HG02571 (cell line): ENCODE results near the gene DDHD1.
"Not testable (repeated sequence)": the region's sequence is repeated elsewhere in the genome, so short reads cannot be mapped to it uniquely, and the experiment has no call there.

Experiments
- ATAC-seq: cut with Tn5 transposase; IDR thresholded peaks from one replicate; pipeline ENCODE4 v1.9.1; 2021; ENCODE audit warnings: mild to moderate bottlenecking, moderate library complexity; ENCODE audit not compliant: unreplicated experiment

Gene DDHD1

GRCh38 chr14:53152887-53153701 is at the start of gene DDHD1:
DDHD1 (minus strand) TSS chr14:53153323; CDS start chr14:53153098, 225 bp downstream.
- peak; percentile 68 for ATAC-seq

DNA sequence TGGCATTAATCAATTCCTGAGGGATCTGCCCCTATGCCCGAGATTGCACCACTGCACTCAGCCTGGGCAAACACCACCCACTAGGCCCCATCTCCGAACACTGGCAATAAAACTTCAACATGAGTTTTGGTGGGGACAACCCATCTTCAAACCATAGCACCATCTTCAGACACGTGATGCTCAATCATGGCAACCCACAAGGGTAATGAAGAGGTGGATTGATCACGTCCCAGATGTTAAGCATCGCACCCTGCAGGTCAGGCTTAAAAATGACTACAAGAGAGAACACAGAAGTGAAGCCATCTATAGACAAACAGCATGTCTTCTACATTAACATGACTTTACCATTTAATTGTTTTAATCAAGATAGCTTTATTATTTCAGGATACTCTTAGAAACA is 42.8 kb upstream of the DDHD1 start:
- ATAC-seq: no peak

DNA sequence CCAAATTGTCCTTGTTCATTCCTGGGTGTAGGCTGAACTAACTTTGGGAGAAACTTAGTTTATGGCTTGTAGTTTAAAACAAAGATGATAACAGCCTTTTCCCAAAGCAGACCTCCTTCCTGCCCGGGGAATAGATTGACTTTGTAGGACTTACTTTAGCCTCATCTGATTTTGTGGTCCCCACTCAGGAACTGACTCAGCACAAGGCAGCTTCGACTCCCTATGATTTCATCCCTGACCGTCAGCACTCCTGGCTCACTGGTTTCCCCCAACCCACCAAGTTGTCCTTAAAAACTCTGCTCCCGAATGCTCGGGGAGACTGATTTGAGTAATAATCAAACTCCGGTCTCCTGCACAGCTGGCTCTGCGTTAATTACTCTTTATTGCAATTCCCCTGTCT is 40.1 kb upstream of the DDHD1 start:
- ATAC-seq: no peak

DNA sequence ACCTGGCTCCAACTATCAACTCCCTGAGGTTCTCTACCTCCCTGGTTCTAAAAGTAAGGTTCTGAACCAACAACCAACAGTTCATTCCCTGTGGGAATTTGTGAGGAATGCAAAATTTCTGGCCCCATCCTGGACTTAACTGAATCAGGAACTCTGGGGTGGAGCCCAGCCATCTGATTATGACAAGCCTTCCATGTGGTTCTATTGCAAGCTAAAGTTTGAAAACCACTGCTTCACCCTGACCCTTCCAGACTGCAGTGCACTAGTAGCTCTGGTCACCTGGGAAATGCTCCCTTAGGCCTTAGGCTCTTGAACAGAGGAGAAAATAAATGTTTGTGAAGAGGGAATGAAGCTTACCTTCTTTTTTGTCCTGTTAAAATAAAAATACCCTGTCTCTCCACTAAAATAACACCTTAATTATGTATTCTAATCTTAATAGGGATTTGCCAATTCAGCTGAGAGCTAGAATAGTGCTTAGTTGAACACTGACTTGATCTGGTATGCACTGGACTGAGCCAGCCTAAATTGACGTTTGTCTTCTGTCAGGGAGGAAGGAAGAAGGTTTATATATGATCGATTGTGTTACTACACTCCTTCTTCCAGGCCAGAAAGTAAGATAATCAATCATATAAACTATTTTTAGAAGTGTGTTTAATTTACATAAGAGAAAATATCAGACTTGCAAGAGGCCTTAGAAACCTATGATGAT is 39.1 kb upstream of the DDHD1 start:
- ATAC-seq: no peak

DNA sequence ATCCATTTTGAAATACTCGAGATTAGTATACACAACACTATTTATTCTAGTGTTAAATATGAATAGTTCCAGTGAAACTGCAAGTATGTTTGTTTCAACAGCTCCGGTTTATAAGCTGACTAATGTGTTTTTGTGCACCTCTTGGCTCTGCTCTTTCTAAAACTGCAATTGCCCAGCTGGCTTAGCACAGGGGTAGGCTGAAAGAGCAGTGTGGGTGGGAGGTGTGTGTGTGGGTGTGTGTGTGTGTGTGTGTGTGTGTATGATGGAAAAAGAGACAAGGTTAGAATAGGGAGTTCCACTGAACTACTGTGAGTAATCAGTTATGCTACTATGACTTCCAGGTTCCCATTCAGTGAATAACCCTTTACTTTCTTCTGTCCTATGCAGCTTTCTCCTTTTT is 37.8 kb upstream of the DDHD1 start:
- peak; percentile 58 for ATAC-seq

DNA sequence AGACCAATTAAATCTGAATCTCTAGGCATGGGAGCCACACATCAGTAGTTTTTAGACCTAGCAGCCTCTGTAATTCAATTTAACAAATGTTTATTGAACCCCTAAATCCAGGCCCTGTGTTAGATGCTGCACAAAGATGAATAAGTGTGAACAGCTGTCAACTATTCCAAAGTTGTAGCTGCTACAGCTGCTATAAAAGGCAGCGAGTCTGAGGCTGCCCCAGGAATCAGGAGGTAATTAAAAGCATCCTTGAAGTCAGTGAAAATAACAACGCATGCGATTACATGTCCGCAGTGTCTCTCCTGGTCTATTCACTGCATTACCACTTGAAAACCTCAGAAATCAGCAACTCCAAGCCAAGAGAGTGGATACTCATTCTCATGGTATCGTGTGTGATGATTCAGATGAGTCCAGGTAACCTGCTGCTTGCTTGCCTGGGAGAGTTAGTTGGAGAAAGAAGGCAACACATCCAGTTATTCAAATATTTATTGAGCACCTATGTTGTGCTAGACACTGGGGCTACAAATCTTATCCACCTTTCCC is 34.9 kb upstream of the DDHD1 start:
- ATAC-seq: no peak

- no peak for ATAC-seq
Measured at GRCh38 chr14:53186532-53186931, 33.4 kb upstream of the DDHD1 start.

GRCh38 chr14:53183611-53184010 is 30.5 kb upstream of the DDHD1 start:
- no peak for ATAC-seq

- no peak for ATAC-seq
Measured at GRCh38 chr14:53183056-53183455, 29.9 kb upstream of the DDHD1 start.

- not testable (repeated sequence) for ATAC-seq
Measured at GRCh38 chr14:53181463-53182081, 28.4 kb upstream of the DDHD1 start.

GRCh38 chr14:53180272-53181221 is 27.4 kb upstream of the DDHD1 start:
- no peak for ATAC-seq

- ATAC-seq: not testable (repeated sequence)
Measured at GRCh38 chr14:53179486-53180005, 26.4 kb upstream of the DDHD1 start.

DNA sequence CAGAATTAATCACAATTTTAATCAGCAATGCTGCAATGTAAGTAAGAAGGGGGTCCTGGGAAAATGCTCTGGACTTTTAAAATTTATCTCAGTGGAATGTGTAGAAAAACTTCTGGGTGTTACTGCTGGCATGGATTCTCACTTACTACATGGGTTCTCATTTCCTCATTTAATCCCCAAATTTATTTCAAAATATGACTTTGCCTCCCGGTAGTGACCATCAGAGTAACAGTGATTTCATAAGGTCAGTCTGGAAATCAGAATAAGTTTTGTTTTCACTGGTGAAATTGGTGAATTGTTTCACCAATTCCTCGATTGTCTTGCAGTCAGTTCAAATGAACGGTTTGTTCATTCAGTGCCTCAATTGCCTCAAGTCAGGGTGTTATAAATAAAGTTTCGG is 22.3 kb upstream of the DDHD1 start:
- no peak for ATAC-seq

GRCh38 chr14:53174918-53175317 is 21.8 kb upstream of the DDHD1 start:
- no peak for ATAC-seq

GRCh38 chr14:53168786-53169185 is 15.7 kb upstream of the DDHD1 start:
- ATAC-seq: no peak

DNA sequence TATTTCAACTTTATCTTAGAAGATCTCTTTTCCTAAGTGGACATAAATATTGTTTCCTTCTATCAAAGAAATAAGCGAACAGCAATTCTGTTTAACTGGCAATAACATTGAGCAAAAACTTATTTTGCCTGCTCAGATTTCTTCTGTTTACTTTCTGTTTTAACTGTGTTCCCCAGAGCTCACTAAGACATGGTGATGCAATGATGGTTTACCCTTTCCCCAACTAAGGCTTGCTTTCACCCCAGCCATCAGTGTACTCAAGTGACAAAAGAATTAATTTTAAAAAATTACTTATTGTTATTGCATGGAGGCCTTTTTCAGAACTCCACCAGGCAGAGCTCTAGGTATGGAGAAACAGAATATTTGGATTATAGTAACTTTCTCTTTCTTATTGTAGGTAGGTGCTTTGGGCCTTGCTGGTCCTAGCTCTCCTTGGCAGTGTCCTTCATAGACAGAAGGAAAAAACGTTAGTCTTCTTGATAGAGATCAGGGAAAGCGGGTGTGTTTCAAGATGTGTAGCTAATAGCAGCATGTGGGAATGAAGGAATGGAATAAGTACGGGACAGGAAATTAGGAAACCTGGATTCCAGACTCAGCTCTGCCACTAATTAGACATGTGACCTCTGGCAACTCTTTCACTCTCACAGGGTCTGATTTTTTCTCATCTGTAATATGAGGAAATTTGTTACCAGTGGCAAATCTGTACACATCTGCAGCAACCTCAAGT is 14.6 kb upstream of the DDHD1 start:
- no peak for ATAC-seq

- ATAC-seq: no peak
Measured at GRCh38 chr14:53161758-53162435, 8.8 kb upstream of the DDHD1 start.

DNA sequence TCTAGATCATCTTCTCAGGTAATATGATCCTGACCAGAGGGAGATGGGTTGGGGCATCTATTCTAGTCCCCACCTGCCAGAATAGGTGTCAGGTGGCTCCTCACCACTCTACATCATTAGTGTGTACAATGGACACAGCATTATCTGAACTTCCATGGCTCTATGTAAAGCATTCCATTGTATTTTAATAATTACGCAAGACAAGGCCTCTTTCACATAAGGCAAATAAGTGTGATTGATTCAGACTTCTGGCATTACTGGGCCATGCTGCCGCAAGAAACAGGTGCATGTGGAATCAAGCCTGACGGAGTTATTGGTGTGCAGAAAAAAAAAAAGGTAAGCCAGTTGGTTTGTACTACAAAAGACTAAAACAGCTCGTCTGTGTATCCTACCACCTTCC is 3.1 kb upstream of the DDHD1 start:
- no peak for ATAC-seq

DNA sequence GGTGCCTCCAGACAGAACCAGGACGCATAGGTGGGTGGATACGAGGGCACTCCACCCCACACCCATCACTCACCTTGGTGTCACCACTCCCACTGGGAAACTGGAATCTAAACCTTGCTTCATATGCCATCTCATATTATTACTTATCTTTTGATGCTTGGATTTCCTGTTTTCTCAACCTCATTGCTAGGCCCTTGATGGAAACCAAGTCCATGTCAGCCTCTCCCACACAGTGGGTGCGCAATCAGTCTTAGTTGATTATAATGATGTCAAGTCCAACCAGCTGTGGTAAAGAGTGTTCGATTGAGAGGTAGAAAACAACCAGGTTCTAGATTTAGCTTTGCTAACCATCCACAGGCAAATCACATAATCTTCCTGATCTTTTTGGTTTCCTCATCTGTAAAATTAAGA is 584 bp upstream of the DDHD1 start:
- ATAC-seq: no peak
